ENCODE results near the gene NIN. TPM values are rescaled to one million over a fixed set of nuclear protein-coding genes. Genes with fewer than 3 reads are reported as not detected.

Gene NIN
- total and polyA plus RNA-seq, 11 donors: 11.7 to 48.3 (median 25.0) TPM

DNA sequence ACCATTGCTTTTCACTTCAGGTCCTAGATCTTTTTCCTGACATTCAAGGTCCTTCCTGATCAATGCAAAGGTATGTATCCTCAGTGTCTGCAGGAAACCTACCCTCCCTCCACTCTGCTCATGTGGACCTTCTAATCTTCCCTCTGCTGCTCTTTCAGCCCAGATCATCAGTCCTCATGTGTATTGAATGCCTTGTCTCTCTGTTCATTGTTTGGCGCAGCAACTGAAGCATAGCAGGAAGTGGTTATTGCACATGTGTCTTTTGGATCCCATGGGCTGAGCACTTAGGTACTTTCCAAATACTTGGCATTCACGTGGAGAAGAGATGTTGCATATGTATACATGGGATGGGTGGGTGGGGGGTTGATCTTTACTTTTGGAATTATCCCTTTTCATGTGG, 4.3 kb upstream of the NIN start:
- Histone ChIP-seq H3K27ac (no peak overlapping the region), H3K4me3 (no peak overlapping the region), H3K27me3 (no peaks in the 10 kb centered on the region), H3K9me3 (no peaks in the 10 kb centered on the region), H3K36me3 (no peaks in the 10 kb centered on the region), H3K4me1 (peaks cover 0 to 17% (median 0%) of the 10 kb centered on the region in 12 donors)
- TF ChIP-seq, protein P1, sequence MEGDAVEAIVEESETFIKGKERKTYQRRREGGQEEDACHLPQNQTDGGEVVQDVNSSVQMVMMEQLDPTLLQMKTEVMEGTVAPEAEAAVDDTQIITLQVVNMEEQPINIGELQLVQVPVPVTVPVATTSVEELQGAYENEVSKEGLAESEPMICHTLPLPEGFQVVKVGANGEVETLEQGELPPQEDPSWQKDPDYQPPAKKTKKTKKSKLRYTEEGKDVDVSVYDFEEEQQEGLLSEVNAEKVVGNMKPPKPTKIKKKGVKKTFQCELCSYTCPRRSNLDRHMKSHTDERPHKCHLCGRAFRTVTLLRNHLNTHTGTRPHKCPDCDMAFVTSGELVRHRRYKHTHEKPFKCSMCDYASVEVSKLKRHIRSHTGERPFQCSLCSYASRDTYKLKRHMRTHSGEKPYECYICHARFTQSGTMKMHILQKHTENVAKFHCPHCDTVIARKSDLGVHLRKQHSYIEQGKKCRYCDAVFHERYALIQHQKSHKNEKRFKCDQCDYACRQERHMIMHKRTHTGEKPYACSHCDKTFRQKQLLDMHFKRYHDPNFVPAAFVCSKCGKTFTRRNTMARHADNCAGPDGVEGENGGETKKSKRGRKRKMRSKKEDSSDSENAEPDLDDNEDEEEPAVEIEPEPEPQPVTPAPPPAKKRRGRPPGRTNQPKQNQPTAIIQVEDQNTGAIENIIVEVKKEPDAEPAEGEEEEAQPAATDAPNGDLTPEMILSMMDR (IDR thresholded peaks at IDR 0.05): no peak
- TF ChIP-seq POLR2A (IDR thresholded peaks at IDR 0.05): no peak
- ATAC-seq (no peak), DNase-seq (no peak)
- 44 to 65% (median 49%) methylated on average over 2 of the region's 2 CpGs for WGBS, 4 donors
- intact Hi-C loops (cut with DNase I): no loop called here

DNA sequence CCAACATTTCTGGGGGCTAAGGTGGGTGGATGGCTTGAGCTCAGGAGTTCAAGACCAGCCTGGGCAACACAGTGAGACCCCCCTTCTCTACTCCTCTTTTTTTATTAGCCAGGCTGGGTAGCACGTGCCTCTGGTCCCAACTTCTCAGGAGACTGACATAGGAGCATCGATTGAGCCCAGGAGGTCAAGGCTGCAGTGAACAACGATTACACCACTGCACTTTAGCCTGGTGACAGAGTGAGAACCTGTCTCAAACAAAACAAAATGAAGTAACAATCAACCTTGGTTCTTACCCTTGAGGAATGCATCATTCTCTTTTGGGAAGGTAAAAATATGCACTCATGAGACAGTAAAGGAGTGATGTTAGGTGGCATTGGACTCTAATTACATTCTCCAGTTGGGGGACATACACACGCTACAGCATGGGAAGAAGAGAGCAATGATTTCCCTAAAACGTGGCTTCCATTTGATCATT, 3.9 kb upstream of the NIN start:
- WGBS, 4 donors: 78 to 90% (median 84%) methylated on average over 5 of the region's 5 CpGs
- ATAC-seq (no peak), DNase-seq (no peak)
- Histone ChIP-seq H3K36me3 (no peaks in the 10 kb centered on the region), H3K4me1 (peaks cover 0 to 20% (median under 1%) of the 10 kb centered on the region in 12 donors), H3K27me3 (no peaks in the 10 kb centered on the region), H3K27ac (no peak overlapping the region), H3K9me3 (no peaks in the 10 kb centered on the region), H3K4me3 (no peak overlapping the region)
- TF ChIP-seq, protein P1 (IDR thresholded peaks at IDR 0.05): no peak
- no peak for TF ChIP-seq POLR2A (IDR thresholded peaks at IDR 0.05)
- intact Hi-C loops (cut with DNase I): loop anchor here in 1 of 10 donors (5.0 kb wide), 1 partner anchor 43 kb away; no protein-coding TSS in a partner anchor

DNA sequence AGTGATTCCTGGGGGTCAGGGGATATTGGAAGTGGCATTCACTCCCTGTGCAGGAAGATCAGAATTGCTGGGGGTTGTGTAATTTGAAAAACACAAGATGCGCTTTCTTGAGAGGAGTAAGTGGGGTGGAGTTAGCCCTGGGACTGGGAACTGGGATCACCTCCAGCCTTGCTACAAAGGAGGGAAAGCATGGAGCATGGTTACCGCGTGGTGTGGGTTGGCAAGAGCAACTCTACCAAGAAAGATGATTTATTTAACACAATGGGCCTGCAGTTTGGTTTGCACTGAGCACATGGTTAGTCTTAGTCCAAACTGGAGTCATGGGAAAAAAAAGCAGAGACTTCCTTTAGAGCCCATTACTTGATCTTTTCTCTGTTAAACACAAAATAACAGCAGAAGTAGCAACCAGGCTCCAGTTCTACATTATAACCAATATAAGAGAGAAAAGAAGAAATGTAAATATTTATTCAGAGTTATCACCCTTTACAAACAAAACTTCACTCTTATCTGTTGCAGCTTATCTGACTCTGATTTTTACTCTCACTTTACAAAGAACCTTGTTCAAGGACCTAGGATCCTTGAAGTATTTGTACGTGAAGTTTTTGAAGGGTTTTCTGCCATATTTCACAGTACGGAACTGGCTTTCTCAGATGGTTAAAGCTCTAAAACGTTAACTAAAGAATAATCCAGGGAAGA, 2.1 kb upstream of the NIN start:
- DNase-seq (no peak), ATAC-seq (no peak)
- Histone ChIP-seq H3K4me3 (no peak overlapping the region), H3K9me3 (no peaks in the 10 kb centered on the region), H3K4me1 (peaks cover 0 to 37% (median 14%) of the 10 kb centered on the region in 12 donors), H3K27me3 (no peaks in the 10 kb centered on the region), H3K27ac (no peak overlapping the region), H3K36me3 (no peaks in the 10 kb centered on the region)
- WGBS, 4 donors: 91 to 94% (median 94%) methylated on average over 6 of the region's 6 CpGs
- intact Hi-C loops (cut with DNase I): loop anchor here in 1 of 10 donors (5.0 kb wide), 1 partner anchor 41 kb away; no protein-coding TSS in a partner anchor
- TF ChIP-seq, protein P1 (IDR thresholded peaks at IDR 0.05): no peak
- no peak for TF ChIP-seq POLR2A (IDR thresholded peaks at IDR 0.05)

DNA sequence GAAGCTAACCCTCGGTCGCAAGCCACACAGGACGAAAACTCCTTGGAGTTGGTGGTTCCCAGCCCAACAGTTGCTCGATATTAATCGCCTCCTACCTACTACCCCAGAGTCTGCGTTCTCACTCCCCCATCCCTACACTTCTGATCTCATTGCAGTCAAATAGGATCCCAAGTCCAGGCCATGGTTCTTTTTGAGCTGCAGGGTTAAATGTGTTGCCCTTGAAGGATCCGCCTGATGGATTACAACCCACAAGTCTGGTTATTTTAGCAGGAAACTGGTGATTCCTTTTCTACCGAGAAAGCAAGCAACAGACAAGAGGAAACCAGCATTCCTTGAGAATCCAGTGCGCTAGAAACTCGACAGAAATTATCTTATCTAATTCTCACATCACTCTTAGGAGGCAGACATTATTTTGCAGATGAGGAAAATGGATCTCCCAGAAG, 785 bp upstream of the NIN start:
- H3K36me3 ChIP-seq: no peaks in the 10 kb centered on the region
- no peak for TF ChIP-seq POLR2A (IDR thresholded peaks at IDR 0.05)
- TF ChIP-seq, protein P1 (IDR thresholded peaks at IDR 0.05): no peak
- no peaks in the 10 kb centered on the region for H3K27me3 ChIP-seq
- ATAC-seq: peak in 1 of 4 donors; percentile 13
- DNase-seq: no peak
- H3K9me3 ChIP-seq: no peaks in the 10 kb centered on the region
- 7 to 9% (median 8%) methylated on average over 9 to 10 of the region's 10 CpGs for WGBS, 4 donors
- intact Hi-C loops (cut with DNase I): loop anchor here in 1 of 10 donors (5.0 kb wide), 1 partner anchor 39 kb away; no protein-coding TSS in a partner anchor
- peaks cover 0 to 48% (median 16%) of the 10 kb centered on the region in 12 donors for H3K4me1 ChIP-seq
- H3K27ac ChIP-seq: peak overlapping the region; percentile 86 to 97 (median 94)
- peak overlapping the region; percentile 59 to 99 (median 90) for H3K4me3 ChIP-seq
